ENCODE results near the gene FGD3. TPM values are rescaled to one million over a fixed set of nuclear protein-coding genes. Genes with fewer than 3 reads are reported as not detected.

Gene FGD3
- total RNA-seq, 1 donor from 2014 or later = 0.26 TPM

- H3K4me3 ChIP-seq (ENCODE audit: low read depth, low read length) = no peak overlapping the region
- no peak for TF ChIP-seq CTCF (IDR thresholded peaks at IDR 0.05; ENCODE audit: insufficient read depth, low read length, severe bottlenecking)
- no peak for DNase-seq (ENCODE audit: low read depth)
- no peaks in the 10 kb centered on the region for H3K36me3 ChIP-seq (ENCODE audit: control insufficient read depth, insufficient read depth, low read length)
- no peak for FAIRE-seq
- H3K27me3 ChIP-seq (ENCODE audit: control insufficient read depth, insufficient read depth, low read length) = no peaks in the 10 kb centered on the region
Observed at GRCh38 chr9:93084471-93084881, 137.2 kb downstream of the FGD3 start.

GRCh38 chr9:93085676-93086075 is 138.4 kb downstream of the FGD3 start:
- DNase-seq (ENCODE audit: low read depth) = no peak
- no peaks in the 10 kb centered on the region for H3K36me3 ChIP-seq (ENCODE audit: control insufficient read depth, insufficient read depth, low read length)
- no peak for TF ChIP-seq CTCF (IDR thresholded peaks at IDR 0.05; ENCODE audit: insufficient read depth, low read length, severe bottlenecking)
- H3K27me3 ChIP-seq (ENCODE audit: control insufficient read depth, insufficient read depth, low read length) = no peaks in the 10 kb centered on the region
- FAIRE-seq = no peak
- no peak overlapping the region for H3K4me3 ChIP-seq (ENCODE audit: low read depth, low read length)

Other genes with a start within 250 kb of the FGD3 start
- 92.7 and 138 TPM in 2 replicates for gene BICD2, start 182.7 kb upstream of the FGD3 start, total RNA-seq
- 8.2 and 9.2 TPM in 2 replicates for gene ZNF484, start 69.5 kb upstream of the FGD3 start, total RNA-seq
- 0.26 TPM in 1 of 2 replicates, not detected in the other for gene SUSD3, start 111.2 kb downstream of the FGD3 start, total RNA-seq
- gene CARD19, start 148.7 kb downstream of the FGD3 start, total RNA-seq = 43.4 and 47.9 TPM in 2 replicates
- 13.4 and 15.9 TPM in 2 replicates for gene NINJ1, start 186.7 kb downstream of the FGD3 start, total RNA-seq
- gene WNK2, start 236.6 kb downstream of the FGD3 start, total RNA-seq = under 0.01 and 0.64 TPM in 2 replicates

Measured in bronchial epithelial cell (primary cell).